Psoas muscle (tissue), 8 donors: ENCODE data around the gene OVAAL. TPM values are rescaled to one million over a fixed set of nuclear protein-coding genes. Genes with fewer than 3 reads are reported as not detected.

Experiments used
- ATAC-seq, 4 donors: fragments of 200-7000 bp; cut with Tn5 transposase; one replicate each; pipeline ENCODE4 v1.9.1; 2020; ENCODE audit warnings: moderate library complexity in 3 of 4, mild to moderate bottlenecking in 2 of 4
- DNase-seq, 2 donors: peaks; one replicate each; pipeline ENCODE4 v3.0.0-alpha.2; 2020
- H3K27ac ChIP-seq: fragments of 200-600 bp; one replicate; pipeline ENCODE4 v1.8.0; 2022
- H3K27me3 ChIP-seq, 3 donors: fragments of 200-600 bp in 1 of 3; one replicate each; pipeline versions ENCODE4 v1.6.1 to v1.8.0; 2013 to 2022; ENCODE audit warnings: low read length in 2 of 3, mild to moderate bottlenecking in 2 of 3, moderate library complexity in 1 of 3; ENCODE audit not compliant: insufficient read depth in 3 of 3
- H3K36me3 ChIP-seq, 2 donors: fragments of 200-600 bp in 1 of 2; one replicate each; pipeline versions ENCODE4 v1.6.1 to v1.8.0; 2013 to 2022; ENCODE audit warnings: low read depth in 1 of 2, mild to moderate bottlenecking in 1 of 2, moderate library complexity in 1 of 2; ENCODE audit not compliant: insufficient read depth in 1 of 2
- H3K4me1 ChIP-seq: fragments of 200-600 bp; one replicate; pipeline ENCODE4 v1.8.0; 2022
- H3K4me3 ChIP-seq: fragments of 200-600 bp; one replicate; pipeline ENCODE4 v1.8.0; 2022; ENCODE audit warnings: mild to moderate bottlenecking
- H3K9me3 ChIP-seq: fragments of 200-600 bp; one replicate; pipeline ENCODE4 v1.8.0; 2022
- WGBS, 3 donors: extraction: QIAGEN DNeasy Blood & Tissue Kit; methylation state at CpG; one replicate each; pipeline versions ENCODE4 v1.1.6 to v1.1.7; 2013; 5-methylcytosine and 5-hydroxymethylcytosine counted together
- intact Hi-C, 2 donors: fragments of 100-400 bp; cut with DNase I; formaldehyde crosslinking; loops; one replicate each; pipeline versions ENCODE4 v1.11.0 to v1.14.2; 2022
- polyA plus RNA-seq, 3 donors: library from polyadenylated mRNA; stranded (reverse); fragments of 200-250 nt; gene quantifications; one replicate each; pipeline ENCODE4 v1.2.3, GENCODE V29; 2013
- total RNA-seq, 4 donors: library from RNA; stranded (reverse); fragmentation: NEBNext Ultra II Directional in 2 of 4; extraction: Animal tissue kit (Norgen Biotek cat#: 25700) in 2 of 4; gene quantifications; one replicate each; pipeline versions ENCODE4 v1.2.1 to v1.2.4, GENCODE V29; 2021 to 2023
- TF ChIP-seq, protein P1 (sequence below): fragments of 200-600 bp; IDR thresholded peaks from one replicate; pipeline ENCODE4 v1.8.0; 2022; ENCODE audit warnings: antibody characterized with exemption
- donor health status: healthy with polysubstance abuse.
- donor health status: DM: no; HTN: no; CAD: no; lungs with moderate emphysema.
- donor health status: Bipolar disorder and iron deficiency.
- donor health status: healthy.
- donor health status: DM: yes; HTN: yes; CAD: no.
- donor health status: DM: no; HTN: no; CAD: no.
- donor health status: DM: no; HTN: no; CAD: no.
- donor health status: DM: yes; HTN: yes; CAD: no.

OVAAL gene
- total and polyA plus RNA-seq, 7 donors = 0.04 TPM; not detected in 6

DNA sequence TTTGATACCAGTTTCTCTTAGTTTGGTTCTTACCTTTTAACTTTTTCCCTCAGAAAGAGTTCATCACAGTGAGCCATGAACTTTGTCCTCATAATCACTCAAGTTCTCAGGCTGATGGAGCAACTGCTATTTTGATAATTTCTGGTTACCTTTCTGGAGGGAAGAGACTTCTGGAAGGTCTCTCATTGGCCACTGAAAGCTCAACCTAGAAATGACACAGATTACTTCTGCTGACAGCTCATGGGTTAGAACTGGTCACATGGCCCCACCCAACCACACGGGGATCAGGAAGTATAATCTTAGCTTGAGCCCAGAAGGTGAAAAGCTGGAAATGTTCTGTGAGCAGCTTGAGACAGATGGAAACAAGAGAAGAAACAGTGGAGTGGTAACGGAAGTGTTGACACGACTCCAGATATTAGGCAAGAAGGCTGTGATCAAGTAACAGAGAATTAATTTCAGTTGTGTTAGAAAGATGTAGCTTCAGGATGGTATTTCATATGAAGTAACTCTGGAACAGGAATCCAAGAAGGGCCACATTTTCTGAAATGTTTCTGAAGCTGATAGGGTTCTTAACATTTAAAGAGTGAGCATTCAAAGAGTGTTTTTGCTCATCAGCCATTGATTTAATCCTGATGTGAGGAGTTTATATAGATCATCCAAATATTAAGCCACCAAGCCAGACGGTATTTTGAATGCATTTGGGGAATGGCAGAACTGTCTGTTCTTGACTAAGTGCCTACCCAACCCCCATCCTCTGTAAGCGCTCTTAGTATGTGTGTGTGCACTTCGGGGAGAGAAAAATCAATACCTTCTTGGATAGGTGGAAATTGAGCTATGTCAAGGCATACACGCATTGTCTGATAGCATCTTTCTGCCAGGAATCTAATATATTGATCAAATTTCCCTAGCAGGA is 51.1 kb downstream of the OVAAL start:
- H3K36me3 ChIP-seq = no peaks in the 10 kb centered on the region
- intact Hi-C loops = no loop called here
- ATAC-seq (peak; percentile 76 to 88 (median 88)), DNase-seq (peak in 1 of 2 donors; percentile 58)
- H3K9me3 ChIP-seq = no peaks in the 10 kb centered on the region
- H3K27ac ChIP-seq = peak overlapping the region; percentile 82
- TF ChIP-seq, protein P1, sequence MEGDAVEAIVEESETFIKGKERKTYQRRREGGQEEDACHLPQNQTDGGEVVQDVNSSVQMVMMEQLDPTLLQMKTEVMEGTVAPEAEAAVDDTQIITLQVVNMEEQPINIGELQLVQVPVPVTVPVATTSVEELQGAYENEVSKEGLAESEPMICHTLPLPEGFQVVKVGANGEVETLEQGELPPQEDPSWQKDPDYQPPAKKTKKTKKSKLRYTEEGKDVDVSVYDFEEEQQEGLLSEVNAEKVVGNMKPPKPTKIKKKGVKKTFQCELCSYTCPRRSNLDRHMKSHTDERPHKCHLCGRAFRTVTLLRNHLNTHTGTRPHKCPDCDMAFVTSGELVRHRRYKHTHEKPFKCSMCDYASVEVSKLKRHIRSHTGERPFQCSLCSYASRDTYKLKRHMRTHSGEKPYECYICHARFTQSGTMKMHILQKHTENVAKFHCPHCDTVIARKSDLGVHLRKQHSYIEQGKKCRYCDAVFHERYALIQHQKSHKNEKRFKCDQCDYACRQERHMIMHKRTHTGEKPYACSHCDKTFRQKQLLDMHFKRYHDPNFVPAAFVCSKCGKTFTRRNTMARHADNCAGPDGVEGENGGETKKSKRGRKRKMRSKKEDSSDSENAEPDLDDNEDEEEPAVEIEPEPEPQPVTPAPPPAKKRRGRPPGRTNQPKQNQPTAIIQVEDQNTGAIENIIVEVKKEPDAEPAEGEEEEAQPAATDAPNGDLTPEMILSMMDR = no peak
- WGBS, 3 donors = 44 to 60% (median 47%) methylated on average over 7 of the region's 7 CpGs
- no peaks in the 10 kb centered on the region for H3K27me3 ChIP-seq
- peaks cover 29% of the 10 kb centered on the region for H3K4me1 ChIP-seq
- H3K4me3 ChIP-seq = peak overlapping the region; percentile 1

DNA sequence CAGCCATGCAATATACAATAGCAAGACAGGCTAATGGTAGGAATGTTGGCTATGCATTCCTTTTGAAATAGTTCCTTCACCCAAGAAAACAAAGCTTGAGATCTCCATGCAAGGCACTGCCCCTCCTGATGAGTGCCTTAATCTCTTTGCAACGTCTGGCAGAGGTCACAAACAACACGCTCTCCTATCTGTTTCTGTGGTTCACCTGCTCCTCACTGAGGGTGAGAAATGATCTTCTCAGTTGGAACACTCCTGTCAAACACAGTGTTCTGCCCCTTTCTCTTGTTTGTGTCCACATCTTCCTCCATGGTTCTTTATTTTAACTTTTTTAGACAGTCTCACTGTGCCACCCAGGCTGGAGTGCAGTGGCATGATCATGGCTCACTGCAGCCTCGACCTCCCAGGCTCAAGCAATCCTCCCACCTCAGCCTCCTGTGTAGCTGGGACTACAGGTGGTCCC is 51.8 kb downstream of the OVAAL start:
- Histone ChIP-seq H3K27me3 (no peaks in the 10 kb centered on the region), H3K4me1 (peaks cover 29% of the 10 kb centered on the region), H3K36me3 (no peaks in the 10 kb centered on the region), H3K9me3 (no peaks in the 10 kb centered on the region), H3K27ac (peak overlapping the region; percentile 82), H3K4me3 (no peak overlapping the region)
- no peak for DNase-seq
- peak; percentile 21 to 43 (median 28) for ATAC-seq
- TF ChIP-seq, protein P1 = no peak
- intact Hi-C loops = no loop called here
- WGBS, 3 donors = 48 to 65% (median 65%) methylated on average over 3 of the region's 3 CpGs

DNA sequence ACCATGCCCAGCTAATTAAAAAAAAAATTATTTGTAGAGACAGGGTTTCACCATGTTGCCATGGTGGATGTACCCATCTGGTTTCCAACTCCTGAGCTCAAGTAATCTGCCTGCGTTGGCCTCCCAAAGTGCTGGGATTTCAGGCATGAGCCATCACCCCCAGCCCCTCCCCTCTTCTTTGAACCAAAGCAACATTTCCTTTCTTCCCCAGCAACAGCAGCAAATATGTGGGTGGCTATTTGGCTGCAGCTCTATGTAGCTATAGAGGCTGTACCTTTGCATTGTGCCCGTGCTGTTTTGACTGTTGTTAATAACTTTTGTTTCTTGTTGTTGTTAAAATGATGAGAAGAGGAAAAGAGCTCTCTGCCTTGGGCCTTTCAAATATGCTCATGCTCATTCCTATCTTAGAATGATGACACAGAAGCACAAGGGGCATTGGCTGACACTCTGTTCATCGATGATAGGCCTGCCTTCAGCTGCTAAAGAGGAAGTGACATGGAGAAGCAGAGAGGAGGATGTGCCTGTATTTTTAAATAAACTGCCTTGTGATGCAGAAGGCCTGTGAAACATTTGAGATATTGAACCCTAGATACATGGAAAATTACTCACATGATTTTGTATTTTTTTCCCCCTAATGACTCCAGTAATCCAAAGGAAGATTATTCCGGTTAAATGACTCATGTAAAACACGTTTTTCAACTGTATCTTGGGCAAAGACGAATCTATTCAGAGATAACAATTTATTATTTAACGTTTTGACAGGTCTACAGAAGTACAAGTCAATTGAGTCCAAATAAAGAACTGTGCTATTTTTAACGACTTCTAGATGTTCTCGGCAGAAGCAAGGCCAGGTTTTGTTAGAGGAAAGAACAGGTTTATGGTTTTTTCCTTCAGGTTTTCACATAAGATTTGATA is 52.5 kb downstream of the OVAAL start:
- TF ChIP-seq, protein P1 = no peak
- H3K4me3 ChIP-seq = no peak overlapping the region
- 36 to 58% (median 38%) methylated on average over 9 of the region's 9 CpGs for WGBS, 3 donors

GRCh38 chr1:180612632-180613031 is 53.9 kb downstream of the OVAAL start:
- H3K27me3 ChIP-seq = no peaks in the 10 kb centered on the region
- H3K27ac ChIP-seq = no peak overlapping the region
- TF ChIP-seq, protein P1 = no peak
- intact Hi-C loops = no loop called here
- WGBS, 3 donors = 94 to 97% (median 96%) methylated on average over 1 of the region's 1 CpG
- no peaks in the 10 kb centered on the region for H3K9me3 ChIP-seq
- DNase-seq (no peak), ATAC-seq (no peak)
- no peaks in the 10 kb centered on the region for H3K36me3 ChIP-seq
- H3K4me1 ChIP-seq = peaks cover 29% of the 10 kb centered on the region
- no peak overlapping the region for H3K4me3 ChIP-seq

More for the DNA sequence above, 52.5 kb downstream of the OVAAL start:
- DNase-seq (no peak), ATAC-seq (peak; percentile 86 to 91 (median 88))
- peak overlapping the region; percentile 82 for H3K27ac ChIP-seq
- H3K9me3 ChIP-seq = no peaks in the 10 kb centered on the region
- H3K4me1 ChIP-seq = peaks cover 29% of the 10 kb centered on the region
- no peaks in the 10 kb centered on the region for H3K36me3 ChIP-seq
- intact Hi-C loops = no loop called here
- H3K27me3 ChIP-seq = no peaks in the 10 kb centered on the region
